ENCODE measurements around the gene CEP20.

DNA sequence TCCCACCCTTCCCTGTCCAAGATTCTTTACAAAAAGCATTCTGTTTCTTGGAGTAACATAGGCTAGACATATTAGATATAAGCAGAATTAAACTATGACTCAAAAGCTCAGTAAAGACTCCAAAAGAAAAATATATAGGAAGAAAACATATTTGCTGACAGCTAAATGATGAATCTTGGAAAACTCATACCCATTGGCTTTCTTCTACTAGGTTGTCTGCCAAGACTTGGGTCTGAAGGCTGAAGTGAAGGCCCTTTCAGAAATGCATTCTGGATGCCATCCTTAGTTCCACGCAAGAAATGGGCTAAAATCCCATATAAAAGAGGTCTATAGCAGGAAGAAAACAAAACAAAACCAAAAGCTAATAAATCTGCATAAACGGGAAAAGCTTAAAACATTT lies 15.1 kb downstream of the CEP20 start:
- TF ChIP-seq, protein P1, sequence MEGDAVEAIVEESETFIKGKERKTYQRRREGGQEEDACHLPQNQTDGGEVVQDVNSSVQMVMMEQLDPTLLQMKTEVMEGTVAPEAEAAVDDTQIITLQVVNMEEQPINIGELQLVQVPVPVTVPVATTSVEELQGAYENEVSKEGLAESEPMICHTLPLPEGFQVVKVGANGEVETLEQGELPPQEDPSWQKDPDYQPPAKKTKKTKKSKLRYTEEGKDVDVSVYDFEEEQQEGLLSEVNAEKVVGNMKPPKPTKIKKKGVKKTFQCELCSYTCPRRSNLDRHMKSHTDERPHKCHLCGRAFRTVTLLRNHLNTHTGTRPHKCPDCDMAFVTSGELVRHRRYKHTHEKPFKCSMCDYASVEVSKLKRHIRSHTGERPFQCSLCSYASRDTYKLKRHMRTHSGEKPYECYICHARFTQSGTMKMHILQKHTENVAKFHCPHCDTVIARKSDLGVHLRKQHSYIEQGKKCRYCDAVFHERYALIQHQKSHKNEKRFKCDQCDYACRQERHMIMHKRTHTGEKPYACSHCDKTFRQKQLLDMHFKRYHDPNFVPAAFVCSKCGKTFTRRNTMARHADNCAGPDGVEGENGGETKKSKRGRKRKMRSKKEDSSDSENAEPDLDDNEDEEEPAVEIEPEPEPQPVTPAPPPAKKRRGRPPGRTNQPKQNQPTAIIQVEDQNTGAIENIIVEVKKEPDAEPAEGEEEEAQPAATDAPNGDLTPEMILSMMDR (IDR thresholded peaks at IDR 0.05), result no peak
- TF ChIP-seq POLR2A (IDR thresholded peaks at IDR 0.05), result no peak

Measured in thyroid gland (tissue), 4 donors.